Nephron progenitor cell (in vitro differentiated cells): ENCODE measurements around the gene SLC17A7.
A peak's percentile ranks its signal among the peaks of the same experiment; 100 is the strongest.

ENCODE experiments used
- DNase-seq: peaks from one replicate; pipeline ENCODE4 v3.0.0; 2021
- H3K27ac Mint-ChIP-seq: 2 replicates; pipeline ENCODE4 v1.8.0; 2021; ENCODE audit warnings: mild to moderate bottlenecking, moderate library complexity, mixed read lengths
- H3K27me3 Mint-ChIP-seq: 2 replicates; pipeline ENCODE4 v1.8.0; 2021; ENCODE audit warnings: mild to moderate bottlenecking, low read depth, mixed read lengths; ENCODE audit not compliant: poor library complexity
- H3K36me3 Mint-ChIP-seq: 2 replicates; pipeline ENCODE4 v1.8.0; 2021; ENCODE audit warnings: low read depth, mixed read lengths
- H3K4me1 Mint-ChIP-seq: 2 replicates; pipeline ENCODE4 v1.8.0; 2021; ENCODE audit warnings: mixed read lengths
- H3K4me3 Mint-ChIP-seq: 2 replicates; pipeline ENCODE4 v1.8.0; 2021; ENCODE audit warnings: mild to moderate bottlenecking, moderate library complexity, mixed read lengths
- H3K9me3 Mint-ChIP-seq: 2 replicates; pipeline ENCODE4 v1.8.0; 2021; ENCODE audit warnings: mild to moderate bottlenecking, moderate library complexity, mixed read lengths
- TF ChIP-seq, protein P1 (sequence below): fragments of 200-600 bp; sonication (generic); IDR thresholded peaks from 2 replicates; pipeline ENCODE4 v1.5.0; 2021; ENCODE audit warnings: antibody characterized with exemption

The SLC17A7 gene

DNA sequence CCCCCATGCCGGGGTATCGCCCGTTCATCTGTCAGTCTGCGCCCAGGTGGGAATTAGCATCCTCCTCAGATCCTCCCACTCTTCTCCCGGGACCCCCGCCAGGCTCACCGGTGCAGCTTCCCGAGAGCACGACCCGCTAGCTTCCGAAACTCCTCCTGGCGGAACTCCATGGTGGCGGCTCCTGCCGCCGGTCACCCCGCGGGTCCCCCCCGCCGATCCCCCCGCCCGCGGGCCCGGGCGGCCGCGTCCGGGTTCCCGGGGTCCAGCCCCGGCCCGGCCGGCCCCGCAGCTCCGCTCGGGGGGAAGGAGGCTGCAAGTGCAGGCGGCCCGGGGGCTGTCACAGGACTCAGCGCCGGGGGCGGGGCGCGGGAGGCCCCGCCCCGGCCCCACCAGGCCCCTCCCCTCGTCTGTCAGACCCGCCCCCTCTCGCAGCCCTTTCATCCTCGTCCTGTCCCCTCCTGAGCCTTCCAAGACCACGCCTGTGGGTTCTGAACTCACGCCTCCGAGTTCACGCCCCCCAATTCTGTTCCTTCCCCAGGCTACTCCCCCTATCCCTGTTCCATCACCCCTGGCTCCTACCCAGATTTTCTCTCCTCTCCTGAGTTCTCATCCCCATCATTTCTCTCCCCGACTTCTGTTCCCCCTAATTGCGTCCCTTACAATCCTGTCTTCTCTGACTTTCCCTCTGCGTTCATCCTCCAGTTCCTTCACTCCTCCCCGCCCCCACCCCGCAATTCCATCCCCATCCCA is at the start of gene SLC17A7:
SLC17A7 (minus strand) TSS at position 318 of the 750 bp plus-strand sequence; CDS start at position 170, 148 bp downstream.
- peak within 1 kb of the TSS; percentile 82 for H3K4me3 Mint-ChIP-seq

DNA sequence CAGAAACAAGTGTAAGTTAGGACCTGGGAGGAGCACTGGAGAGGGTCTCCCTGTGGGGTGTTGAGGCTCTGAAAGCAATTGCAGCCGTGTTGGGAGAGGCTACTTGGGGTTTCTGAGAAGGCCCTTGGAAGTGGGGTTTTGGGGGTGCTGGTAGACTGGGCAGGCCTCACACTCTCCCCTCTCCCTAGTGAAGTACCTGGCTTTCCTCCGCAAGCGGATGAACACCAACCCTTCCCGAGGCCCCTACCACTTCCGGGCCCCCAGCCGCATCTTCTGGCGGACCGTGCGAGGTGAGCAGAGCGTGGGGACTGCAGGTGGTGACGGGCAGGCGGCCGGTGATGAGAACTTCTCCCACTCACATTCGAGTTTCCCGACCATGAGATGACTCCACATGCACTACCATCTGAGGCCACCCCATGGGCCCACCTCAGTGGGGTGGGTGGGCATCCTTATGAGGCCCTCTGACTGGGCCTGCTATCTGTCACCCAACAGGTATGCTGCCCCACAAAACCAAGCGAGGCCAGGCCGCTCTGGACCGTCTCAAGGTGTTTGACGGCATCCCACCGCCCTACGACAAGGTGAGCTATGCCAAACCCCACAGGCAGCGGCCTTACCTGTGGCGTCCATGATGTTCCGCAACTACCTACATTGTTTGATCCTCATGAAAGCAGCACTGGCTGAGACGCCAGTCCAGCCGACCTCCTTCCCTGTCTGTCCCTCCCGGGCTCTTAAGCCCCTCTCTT is 49.1 kb upstream of the SLC17A7 start:
- H3K27ac Mint-ChIP-seq, result peak overlapping the region; percentile 95
- no peaks in the 10 kb centered on the region for H3K9me3 Mint-ChIP-seq
- H3K27me3 Mint-ChIP-seq, result no peaks in the 10 kb centered on the region
- peaks cover 23% of the 10 kb centered on the region for H3K4me1 Mint-ChIP-seq
- H3K36me3 Mint-ChIP-seq, result peaks cover 62% of the 10 kb centered on the region
- TF ChIP-seq, protein P1, sequence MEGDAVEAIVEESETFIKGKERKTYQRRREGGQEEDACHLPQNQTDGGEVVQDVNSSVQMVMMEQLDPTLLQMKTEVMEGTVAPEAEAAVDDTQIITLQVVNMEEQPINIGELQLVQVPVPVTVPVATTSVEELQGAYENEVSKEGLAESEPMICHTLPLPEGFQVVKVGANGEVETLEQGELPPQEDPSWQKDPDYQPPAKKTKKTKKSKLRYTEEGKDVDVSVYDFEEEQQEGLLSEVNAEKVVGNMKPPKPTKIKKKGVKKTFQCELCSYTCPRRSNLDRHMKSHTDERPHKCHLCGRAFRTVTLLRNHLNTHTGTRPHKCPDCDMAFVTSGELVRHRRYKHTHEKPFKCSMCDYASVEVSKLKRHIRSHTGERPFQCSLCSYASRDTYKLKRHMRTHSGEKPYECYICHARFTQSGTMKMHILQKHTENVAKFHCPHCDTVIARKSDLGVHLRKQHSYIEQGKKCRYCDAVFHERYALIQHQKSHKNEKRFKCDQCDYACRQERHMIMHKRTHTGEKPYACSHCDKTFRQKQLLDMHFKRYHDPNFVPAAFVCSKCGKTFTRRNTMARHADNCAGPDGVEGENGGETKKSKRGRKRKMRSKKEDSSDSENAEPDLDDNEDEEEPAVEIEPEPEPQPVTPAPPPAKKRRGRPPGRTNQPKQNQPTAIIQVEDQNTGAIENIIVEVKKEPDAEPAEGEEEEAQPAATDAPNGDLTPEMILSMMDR, result no peak
- DNase-seq, result no peak
- H3K4me3 Mint-ChIP-seq, result peak overlapping the region; percentile 99

More for the DNA sequence above, at the start of gene SLC17A7:
- Mint-ChIP-seq H3K36me3 (peaks cover 5% of the 10 kb centered on the region), H3K4me1 (peaks cover 57% of the 10 kb centered on the region), H3K27me3 (peaks cover 65% of the 10 kb centered on the region), H3K27ac (peak within 1 kb of the TSS; percentile 42), H3K9me3 (no peaks in the 10 kb centered on the region)
- TF ChIP-seq, protein P1, result no peak
- DNase-seq, result peak; percentile 77

DNA sequence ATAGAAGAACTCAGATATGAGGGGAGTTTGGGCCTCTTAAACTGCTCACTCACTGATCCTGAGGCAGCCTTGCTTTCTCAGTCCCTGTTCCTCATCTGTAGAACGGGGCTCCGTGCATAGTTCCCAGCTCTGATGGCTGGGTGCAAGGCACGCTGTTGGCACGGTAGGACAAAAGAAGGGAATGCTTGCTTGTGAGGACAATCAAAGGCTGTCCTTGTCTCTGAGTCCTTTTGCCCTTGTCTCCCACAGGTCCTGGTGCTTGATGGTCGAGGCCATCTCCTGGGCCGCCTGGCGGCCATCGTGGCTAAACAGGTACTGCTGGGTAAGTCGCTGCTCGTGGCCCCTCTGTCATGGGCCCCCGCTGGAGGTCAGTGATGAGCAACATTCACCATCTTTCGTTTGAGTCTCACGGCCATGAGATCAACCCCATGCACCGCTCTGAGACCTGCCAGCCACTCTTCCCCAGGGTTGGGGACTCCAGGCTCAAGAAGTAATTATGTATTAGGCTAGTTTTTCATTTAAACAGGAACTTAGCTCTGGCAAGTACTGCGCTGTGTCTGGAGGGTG is 48.4 kb upstream of the SLC17A7 start:
- H3K9me3 Mint-ChIP-seq, result no peaks in the 10 kb centered on the region
- peak overlapping the region; percentile 95 for H3K27ac Mint-ChIP-seq
- no peak for DNase-seq
- no peaks in the 10 kb centered on the region for H3K27me3 Mint-ChIP-seq
- peaks cover 23% of the 10 kb centered on the region for H3K4me1 Mint-ChIP-seq
- H3K36me3 Mint-ChIP-seq, result peaks cover 57% of the 10 kb centered on the region
- peak overlapping the region; percentile 99 for H3K4me3 Mint-ChIP-seq
- TF ChIP-seq, protein P1, result no peak

DNA sequence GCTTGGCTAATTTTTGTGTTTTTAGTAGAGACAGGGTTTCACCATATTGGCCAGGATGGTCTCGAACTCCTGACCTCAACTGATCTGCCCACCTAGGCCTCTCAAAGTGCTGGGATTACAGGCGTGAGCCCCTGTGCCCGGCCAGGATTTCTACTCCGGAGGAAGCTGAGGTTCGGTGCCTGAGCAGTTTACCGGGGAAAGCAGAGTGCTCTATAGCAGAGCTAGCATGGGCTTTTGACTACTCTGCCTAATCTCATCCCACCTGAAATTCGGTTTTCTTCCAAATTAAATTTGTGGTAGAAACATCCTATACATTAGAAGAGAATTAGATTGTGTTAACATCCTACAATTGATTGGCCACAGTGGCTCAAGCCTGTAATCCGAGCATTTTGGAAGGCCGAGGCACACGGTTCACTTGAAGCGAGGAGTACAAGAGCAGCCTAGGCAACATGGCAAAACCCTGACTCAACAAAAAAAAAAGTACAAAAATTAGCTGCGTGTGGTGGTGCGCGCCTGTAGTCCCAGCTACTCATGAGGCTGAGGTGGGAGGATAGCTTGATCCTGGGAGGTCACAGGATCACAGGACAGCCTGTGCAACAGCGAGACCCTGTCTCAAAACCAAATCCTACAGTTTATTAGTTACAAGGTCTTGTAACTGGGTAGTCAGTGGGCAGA is 47.7 kb upstream of the SLC17A7 start:
- Mint-ChIP-seq H3K27ac (peak overlapping the region; percentile 95), H3K36me3 (peaks cover 57% of the 10 kb centered on the region)
- no peak for DNase-seq

DNA sequence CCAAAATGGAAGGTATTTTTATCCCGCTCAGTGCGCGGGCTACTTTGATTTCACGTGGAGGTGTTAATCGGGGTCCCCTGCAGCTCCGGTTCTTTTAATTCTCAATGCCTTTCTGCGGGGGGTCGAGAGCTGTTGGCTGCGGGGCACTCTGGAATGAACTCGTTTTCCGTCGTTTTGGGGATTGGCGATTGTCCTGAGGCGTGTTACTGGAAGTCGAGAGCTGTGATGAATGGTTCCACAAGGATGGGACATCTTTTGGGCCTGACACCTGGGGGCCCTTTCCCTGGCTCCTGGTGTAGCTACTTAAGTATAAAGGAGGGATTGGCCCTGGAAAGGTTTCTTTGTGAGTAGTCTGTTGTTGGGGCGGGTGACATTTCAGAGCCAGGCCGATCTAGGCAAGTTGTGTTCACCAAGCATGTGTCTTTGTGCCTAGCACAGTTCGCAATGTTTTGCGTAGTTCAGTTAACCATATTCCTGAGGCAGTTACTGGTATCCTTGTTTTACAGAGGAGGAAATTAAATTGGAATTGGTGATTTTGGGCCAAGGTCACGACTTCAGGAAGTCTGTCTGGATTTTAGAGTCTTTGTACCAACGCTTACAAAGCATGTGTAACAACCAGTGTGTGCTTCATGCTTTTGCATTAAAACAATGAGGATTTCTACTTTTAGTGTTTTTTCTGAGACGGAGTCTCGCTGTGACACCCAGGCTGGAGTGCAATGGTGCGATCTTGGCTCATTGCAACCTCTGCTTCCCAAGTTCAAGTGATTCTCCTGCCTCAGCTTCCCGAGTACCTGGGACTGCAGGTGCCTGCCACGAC is 46.9 kb upstream of the SLC17A7 start:
- no peaks in the 10 kb centered on the region for H3K9me3 Mint-ChIP-seq
- no peak for DNase-seq

More for the DNA sequence above, 47.7 kb upstream of the SLC17A7 start:
- peak overlapping the region; percentile 99 for H3K4me3 Mint-ChIP-seq
- H3K4me1 Mint-ChIP-seq, result peaks cover 23% of the 10 kb centered on the region
- no peaks in the 10 kb centered on the region for H3K27me3 Mint-ChIP-seq
- TF ChIP-seq, protein P1, result no peak
- no peaks in the 10 kb centered on the region for H3K9me3 Mint-ChIP-seq

More for the DNA sequence above, 46.9 kb upstream of the SLC17A7 start:
- Mint-ChIP-seq H3K36me3 (peaks cover 52% of the 10 kb centered on the region), H3K4me1 (peaks cover 23% of the 10 kb centered on the region), H3K27ac (peak overlapping the region; percentile 95), H3K27me3 (no peaks in the 10 kb centered on the region), H3K4me3 (peak overlapping the region; percentile 99)
- TF ChIP-seq, protein P1, result no peak
